Stimulated activated CD4-positive, alpha-beta T cell treated with anti-CD3 and anti-CD28 coated beads, Interleukin-4, amount 100 ng/mL, for 1 hour (primary cell): ENCODE data around the gene ST6GALNAC2.
"Not testable (repeated sequence)": the region's sequence is repeated elsewhere in the genome, so short reads cannot be mapped to it uniquely, and the experiment has no call there.

Experiments used
- DNase-seq: peaks from one replicate; pipeline ENCODE4 v3.0.0-alpha.2; 2020

Gene ST6GALNAC2

DNA sequence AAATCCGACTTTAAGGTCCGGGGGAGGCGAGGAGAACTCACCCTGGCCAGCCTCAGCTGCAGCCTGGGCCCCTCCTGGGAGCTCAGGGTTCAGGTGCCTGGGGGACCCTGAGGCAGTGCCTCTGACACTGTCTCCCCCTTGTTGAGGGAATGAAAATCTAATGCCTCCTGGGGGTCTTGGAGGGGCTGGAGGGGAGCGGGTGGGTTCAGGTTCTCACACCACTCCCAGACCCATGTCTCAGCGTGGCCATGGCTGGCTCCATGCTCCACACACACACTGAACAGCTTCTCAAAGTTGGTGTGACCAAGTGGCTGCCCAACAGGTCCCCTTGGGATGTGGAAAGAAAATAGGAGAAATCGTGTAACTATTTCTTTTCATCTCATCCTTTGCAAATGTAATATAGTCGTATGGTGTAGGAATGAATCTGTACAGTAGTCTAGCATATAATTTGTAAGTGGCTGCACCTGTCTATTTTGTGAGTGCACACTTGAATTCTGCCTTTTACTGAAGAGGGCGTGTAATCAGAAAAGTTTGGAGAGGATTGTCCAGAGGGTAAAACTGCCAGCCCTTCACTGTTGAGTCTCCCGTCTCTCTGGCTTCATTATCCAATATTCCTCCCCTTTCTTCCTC lies 46.6 kb downstream of the ST6GALNAC2 start:
- DNase-seq = no peak

DNA sequence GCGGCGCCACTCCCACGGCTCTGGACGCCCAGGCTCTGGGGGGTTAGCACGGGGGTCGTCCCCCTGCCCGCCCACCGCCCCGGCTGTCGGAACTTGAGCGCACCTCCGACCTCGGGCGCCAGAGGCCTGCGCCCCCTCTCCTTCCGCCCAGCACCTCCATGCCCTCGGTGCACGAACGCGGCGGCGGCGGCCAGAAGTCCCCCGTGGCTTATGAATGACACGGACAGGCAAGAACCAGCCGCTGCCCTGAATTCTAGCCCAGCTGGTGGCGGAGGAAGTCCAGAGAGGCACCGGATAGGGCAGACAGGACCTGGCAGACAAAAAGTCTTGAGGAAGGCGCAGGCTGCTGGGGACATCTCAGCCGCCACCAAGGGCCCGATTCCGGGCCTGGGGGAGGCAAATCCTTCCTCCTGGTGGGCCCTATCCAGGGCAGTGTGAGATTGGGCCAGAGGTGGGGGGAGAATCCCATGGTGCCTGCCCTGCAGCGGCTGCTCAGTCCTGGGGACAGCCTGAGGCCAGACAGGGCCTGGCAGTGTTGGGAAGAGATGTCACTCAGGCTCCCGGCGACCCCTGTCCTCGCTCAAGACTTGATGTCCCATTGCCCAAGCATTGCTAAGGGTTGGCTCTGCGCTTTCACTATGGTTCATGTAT lies 47.3 kb downstream of the ST6GALNAC2 start:
- no peak for DNase-seq

DNA sequence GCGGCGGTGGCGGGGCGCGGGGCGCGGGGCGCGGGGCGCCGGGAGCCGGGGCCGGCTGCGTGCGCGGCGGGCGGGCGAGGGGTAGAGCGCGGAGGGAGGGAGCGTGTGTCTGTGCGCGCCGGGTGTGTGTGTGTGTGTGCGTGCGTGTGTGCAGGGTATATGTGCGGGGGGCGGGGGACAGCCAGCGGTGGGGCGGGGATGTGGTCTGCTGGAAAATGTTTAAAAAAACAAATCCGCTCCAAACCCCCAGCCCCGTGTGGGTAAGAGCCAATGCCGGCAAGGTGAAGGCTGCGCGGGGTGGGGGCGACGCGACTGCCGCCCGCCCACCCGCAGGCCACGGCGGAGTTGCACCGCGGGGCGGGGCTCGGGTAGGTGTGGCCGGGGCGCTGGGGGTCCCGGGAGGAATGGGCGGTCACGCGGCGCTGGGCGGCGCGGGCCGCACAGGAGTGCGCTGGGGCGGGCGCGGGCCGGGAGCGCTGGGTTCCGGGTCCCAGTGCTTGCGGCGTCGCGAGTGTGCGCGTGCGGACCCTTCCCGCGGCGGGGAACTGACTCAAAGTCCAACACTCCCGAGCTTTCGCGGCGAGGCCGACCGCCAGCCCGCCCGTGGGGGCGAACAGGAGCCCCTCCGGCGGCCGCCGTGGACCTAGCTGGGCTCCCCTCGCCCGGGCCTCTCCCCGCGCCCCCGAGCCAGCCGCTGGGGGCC lies 47.9 kb downstream of the ST6GALNAC2 start, which contains the start of gene CYGB:
TSS of gene CYGB (minus strand) at position 132 of the 703 bp plus-strand sequence. CDS start 167 bp downstream, outside the sequence.
- DNase-seq = no peak

DNA sequence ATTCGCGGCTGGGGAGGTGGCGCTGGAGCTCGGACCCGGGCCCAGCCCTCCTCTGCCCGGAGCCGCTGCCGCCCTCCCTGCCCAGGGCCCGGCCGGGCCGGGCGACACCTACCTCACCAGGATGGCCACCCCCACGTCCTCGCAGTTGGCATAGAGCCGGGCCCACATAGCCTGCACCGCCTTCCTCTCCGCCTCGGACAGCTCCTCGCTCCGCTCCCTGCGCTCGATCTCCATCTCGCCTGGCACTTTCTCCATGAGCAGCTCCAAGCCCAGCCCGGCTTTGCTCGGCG lies 48.4 kb downstream of the ST6GALNAC2 start:
- DNase-seq = no peak

DNA sequence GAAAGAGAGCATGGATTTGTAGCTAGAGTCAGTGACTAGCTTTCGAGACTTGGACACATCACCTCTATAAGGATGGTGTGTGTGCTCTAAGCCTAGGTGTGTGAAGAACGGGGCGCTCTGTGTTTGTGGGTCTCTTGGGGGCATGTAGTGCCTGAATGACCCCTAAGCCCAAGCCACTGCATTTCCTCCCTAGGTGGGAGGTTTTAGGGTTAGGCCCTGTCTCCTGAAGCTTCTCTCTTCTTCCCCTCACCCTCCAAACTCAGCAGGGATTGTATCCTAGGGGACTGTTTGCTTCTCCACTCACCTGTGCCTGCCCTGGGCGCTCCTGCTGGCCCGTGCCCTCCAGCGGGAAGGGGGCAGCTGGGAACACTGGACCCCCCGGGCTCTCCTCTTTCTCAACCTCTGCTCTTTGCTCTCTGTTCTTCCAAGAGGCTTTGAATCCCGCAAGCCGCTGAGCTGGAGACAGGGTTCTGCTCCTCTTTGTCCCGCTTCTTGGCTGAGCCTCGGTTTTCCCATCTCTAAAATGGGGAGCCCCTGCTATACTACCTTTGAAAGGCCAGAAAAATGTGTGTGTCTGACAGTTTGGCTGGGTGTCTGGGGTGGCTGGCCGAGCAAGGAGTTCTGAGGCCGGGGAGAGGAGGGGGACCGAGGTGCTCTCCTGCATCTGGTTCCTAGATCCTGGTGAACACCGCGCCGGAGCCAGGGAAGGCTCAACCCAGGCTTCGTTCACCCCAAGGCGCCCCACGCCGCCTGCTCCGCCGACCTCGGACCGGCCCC lies 49.0 kb downstream of the ST6GALNAC2 start:
- no peak for DNase-seq

DNA sequence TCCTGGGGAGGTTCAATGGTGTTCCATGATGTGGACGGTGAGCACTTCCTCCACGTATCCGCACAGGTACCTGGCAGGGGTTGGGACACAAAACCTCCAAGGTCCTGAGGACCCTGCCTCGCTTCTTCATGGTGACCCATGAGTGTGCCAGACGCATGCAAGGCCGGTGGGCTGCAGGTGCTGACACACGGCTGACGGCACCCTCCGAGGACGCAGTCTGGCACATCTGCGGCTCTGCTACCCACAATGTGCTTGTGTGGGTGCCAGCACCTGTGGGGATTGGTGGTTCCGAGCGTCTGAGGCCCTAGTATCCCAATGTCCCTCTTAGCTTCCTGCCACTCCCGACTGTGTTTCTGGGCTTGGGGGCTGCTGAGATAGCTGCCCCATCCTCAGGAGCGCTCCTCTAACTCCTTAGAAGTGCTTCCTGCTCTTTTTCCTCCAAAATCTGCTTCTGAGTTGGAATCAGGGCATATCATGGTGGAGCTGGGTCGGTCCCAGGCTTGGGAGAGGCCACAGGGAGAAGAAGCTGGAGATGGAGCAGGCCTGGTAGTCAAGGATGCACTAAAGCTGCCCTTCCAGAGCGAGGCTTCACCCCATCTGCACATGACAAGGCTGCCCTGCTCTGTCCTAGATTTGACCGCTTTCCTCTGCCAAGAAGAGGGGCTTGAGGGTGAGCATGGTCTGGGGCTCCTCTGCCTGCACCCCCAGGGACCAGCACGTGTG lies 49.7 kb downstream of the ST6GALNAC2 start:
- no peak for DNase-seq

DNA sequence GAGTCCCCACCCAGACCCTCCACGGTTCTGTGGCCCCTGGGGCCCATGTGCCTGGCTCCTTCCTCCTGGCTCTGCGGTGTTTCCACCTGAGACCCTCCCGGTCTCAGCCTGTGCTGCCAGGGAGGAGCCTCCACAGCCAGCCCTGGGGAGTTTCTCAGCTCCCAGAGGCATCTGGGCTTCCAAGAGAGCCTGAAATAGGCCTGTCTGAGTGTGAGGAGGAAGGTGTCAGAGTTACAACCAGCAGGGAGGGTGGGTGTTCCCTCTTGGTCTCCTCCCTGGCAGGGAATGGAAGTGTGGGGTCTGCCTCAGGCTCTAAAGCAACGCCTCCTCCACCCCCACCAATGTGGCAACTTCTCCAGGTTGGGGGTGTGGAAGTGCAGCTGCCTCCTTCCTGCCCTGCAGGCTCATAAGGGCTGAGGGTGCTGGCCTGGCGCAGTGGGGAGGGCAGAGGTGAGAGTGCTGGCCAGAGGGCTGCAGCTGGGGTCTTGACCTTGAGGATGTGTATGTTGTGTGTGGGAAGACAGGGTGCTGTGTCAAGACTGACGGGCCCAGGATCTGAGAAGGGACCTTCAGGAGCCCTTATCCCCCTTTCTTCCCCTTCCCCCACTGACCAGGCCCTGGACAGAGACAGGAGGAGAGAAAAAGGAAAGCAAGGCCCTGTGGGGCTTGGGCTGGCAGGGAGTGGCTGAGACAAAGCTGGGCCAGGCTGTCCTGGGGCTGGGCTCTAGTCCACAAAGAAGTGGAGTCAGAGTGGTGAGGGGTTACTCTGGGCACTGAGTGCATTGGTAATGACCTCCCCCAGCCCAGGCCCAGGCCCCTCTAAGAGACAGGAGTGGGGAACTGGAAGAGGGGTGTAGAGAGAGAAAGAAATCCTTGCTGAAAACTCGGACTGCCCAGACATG lies 50.6 kb downstream of the ST6GALNAC2 start:
- DNase-seq = no peak

DNA sequence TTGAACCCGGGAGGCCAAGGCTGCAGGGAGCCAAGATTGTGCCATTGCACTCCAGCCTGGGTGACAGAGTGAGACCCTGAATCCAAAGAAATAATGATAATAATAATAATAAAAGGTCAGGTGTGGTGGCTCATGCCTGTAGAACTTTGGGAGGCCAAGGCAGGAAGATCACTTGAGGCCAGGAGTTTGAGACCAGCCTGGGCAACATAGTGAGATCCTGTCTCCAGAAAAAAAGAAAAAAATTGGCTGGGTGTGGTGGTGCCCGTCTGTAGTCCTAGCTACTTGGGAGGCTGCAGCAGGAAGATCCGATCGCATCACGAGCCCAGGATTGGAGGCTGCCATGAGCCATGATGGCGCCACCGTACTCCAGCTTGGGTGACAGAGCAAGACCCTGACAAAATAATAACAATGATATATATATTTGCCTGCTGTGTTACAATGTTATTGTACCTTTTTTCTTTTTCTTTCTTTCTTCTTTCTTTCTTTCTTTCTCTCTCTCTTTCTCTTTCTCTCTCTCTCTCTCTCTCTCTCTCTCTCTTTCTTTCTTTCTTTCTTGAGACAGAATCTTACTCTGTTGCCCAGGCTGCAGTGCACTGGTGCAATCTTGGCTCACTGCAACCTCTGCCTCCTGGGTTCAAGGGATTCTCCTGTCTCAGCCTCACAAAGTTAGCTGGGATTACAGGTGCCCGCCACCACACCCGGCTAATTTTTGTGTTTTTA lies 51.9 kb downstream of the ST6GALNAC2 start:
- not testable (repeated sequence) for DNase-seq

DNA sequence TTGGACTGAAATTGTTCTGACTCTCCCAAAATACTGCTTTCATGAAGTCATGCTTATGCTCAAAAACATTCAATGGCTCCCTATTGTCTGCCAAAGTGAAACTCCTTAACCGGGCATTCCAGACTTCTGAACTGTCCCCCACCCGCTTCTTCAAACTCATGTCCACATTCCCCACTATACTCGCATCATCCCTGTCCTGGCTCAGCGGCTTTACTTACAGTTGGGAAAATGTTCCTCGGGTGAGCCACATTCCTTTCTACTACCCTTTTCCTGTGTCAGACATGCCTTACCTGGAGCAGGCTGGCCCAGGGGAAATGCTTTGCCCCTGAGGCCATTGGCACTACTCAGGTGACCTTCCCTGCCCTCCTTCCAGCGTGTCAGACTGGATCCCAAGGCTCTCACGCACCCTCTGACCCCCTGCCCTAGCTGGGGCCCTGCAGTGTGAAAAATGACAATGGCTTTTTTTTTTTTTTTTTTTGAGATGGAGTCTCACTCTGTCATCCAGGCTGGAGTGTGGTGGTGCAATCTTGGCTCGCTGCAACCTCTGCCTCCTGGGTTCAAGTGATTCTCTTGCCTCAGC lies 53.5 kb downstream of the ST6GALNAC2 start:
- no peak for DNase-seq

DNA sequence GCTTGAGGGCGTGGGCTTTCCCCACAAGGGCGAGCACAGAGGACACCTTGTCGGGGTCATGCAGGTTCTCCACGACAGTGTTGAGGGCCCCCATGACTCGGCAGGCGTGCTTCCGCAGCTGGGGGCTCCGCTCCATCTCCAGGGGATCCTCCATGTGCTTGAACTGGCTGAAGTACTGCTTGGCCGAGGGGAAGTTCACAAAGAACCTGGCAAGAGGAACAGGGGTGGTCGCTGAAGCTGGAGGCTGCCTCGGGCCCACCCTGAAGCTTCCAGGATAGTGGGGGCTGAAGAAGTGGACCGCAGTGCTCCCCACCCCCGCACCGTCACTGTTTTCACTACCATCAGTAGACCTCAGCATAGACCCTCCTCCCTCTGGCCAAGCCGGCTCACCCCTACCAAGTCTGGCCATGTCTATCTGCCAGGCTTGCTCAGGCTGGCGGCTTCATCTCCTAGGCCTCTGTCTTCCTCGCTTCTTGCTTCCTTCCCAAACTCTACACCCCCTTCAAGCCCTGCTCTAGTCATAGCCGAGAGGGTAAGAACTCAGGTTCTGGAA lies 54.1 kb downstream of the ST6GALNAC2 start:
- DNase-seq = no peak

DNA sequence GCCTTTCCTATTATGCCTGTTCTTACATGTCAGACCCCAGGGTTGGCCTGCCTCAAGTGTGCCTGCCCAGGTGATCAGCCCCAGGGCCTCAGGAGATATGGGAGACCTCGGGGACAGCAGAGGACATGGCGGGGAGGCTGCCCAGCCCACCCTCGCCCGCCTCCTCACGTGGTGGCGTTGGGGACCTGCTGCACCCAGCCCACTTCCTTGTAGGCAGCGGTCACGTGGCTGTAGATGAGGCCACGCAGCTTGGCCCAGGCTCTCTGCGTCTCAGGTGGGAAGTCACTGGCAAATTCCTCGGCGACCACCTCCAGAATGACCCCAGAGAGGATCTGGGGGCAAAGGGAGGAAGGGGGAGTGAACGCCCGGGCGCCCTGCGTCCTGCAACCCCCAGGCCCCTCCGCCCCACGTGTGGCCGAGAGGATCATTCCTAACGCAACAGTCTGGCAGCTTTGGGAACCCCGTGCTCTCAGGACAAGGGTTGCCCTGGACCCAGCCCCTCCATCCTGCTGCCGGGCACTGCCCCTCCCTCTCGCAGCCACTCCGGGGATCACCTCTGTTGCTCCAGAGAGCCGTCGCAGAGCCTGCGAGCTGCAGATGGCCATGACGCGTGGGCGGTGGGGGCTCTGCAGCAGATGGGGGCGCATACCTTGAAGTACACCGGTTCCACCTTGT lies 54.7 kb downstream of the ST6GALNAC2 start:
- DNase-seq = no peak

DNA sequence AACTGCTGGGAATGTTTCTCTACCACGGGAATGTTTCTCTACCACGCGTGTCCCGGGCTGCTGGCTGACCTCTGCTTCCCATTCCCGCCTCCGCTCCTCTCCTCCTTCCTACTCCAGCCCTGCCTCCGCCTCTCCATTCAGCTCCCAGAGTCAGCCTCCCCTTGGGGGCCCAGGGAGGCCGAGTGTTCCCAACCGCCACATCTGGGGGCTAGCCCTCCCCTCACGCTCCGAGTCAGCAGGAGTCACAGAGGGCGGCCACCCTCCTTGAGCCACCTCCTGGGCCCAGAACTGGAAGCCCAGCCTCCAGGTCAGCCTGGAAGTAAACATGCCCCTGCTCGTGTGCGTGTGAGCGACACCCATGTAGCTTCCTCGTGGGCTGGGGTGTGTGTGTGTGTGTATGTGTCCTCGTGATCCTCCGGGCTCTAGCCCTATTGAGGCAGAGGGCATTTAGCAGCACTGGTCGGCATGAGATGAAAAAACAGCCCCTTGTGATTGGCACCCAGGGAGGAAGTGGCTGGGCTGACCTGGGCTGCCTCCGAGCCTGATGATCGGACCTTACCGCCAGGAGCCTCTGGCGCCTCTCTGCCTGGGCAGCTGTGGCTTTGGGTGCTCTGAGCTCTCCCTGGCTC lies 55.5 kb downstream of the ST6GALNAC2 start:
- no peak for DNase-seq

DNA sequence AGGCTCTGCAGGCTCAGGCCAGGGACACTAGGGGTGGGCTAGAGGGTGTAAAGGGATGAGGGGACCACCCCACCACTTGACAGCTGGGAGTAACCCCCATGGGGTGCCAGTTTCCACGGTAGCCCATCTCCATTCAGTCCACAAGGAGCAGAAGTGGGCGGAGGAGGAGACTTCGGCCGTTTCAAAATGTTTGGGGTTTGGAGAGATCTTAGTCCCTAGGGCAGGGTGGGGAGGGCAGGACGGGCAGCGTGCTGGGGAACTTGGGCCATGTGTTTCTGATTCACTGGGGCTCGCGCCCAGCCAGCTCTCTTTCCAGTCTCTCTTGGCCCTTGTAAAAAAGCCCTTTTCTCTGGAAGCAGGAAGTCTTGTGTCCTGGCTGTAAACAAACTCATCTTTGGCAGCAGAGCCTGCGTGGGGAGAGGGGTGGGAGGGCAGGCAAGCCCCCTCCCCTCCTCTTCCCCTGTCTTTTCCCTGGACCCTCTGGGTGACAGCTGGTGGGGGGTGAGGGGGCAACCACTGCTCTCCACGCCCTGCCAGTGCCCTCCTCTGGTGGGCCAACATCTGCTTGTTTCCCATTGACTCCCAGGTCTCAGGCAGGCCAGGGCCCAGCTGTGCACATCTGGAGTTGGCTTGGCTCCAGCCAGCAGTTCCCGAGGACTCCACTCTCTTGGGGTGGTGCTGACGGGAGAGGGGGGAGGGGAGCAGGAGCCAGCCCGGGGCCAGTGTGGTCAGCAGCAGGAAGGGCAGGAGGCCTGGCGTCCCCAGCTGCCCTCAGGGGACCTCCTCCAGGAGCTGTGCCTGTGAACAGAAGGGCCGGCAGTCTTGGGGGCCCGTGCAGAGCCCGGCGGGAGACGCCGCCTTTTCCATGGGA lies 56.2 kb downstream of the ST6GALNAC2 start:
- DNase-seq = no peak

DNA sequence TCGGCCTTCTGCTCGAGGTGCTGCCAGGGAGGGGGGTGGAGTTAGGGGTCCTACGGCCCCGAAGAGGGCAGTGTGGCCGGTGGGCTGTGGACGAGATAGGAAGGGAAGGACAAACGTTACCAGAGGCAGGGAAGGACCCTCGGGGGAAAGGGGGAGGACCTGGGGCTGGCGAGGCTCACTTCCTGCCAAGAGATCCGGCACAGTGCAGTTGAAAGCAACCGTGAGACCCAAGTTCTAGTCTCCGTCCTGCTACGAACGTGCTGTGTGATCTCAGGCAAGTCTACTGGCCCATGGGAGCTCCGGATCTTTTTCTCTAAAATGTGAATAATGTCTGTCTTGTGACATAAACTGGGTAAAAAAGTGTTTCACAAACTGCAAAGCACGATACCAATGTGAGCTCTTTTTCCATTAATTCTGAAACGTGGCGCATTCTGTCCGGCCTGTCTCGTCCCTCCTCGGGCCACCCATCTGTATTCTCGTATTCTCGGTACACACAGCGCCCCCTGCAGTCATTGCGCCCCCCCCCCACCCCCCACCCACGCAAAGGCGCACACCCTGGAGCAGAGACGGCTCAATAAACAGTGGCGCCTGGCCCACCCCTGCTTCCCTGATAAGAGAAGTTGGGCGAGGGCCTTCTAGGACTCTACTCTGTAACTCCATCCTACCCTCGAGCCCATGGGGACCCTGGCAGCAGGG lies 57.0 kb downstream of the ST6GALNAC2 start:
- no peak for DNase-seq

DNA sequence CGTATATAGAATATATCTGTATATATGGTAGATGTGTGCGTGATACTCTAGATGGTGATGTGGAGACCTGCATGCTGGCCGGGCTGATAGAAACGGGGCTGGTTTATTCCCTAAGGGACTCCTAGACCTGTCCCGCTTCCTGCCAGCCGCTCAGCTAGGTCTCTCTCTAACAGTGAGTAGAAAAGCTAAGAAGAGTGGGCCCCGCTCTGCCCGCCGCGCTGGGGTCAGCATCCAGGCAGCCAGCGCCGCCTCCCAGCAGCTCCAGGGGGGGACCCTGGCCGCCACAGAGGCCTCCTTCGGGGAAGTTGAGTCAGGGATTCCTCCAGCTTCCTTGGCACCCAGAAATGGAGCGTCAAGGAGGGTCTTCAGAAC lies 57.5 kb downstream of the ST6GALNAC2 start:
- DNase-seq = no peak

DNA sequence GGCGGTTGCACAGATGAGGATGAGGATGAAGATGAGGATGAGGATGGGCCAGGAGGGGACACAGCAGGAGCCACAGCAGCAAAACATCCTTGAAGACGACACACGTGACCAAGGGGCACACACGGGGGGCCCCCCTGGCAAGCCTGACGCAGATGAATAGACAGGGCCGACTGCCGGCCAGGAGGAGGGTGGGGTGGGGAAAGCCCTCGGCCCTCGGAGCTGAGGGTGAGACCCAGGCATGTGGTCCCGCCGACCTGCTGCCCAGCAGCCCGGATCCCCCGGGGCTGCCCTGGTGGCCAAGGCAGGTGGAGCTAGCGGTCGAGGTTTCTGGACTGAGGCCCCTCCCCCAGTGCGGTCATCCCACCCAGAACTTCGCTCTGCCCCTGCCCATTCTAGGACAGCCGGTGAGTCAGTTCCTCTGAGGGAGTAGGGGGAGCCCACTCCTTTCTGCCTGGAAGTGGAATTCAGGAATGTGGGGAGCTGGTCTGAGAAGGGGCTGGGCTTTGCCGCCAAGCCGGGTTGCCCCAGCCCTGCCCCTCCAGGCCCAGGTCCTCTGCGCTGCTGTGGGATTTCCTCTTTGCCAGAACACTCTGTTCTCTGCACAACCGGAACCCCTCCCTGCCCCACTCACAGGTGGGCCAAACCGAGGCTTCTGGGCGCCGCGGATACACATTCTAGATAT lies 58.1 kb downstream of the ST6GALNAC2 start:
- peak; percentile 30 for DNase-seq

DNA sequence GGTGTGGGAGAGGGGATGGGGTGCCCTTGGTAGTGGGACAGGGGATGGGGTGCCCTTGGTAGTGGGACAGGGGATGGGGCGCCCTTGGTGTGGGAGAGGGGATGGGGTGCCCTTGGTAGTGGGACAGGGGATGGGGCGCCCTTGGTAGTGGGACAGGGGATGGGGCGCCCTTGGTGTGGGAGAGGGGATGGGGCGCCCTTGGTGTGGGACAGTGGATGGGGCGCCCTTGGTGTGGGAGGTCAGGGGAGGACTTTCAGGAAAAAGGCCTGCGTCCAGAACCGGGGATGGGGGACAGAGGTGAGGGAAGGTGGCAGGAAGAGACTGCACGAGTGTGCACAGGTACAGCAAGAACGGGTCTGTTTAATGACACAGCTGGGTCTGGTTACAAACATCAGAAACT lies 58.6 kb downstream of the ST6GALNAC2 start:
- not testable (repeated sequence) for DNase-seq
